Activated CD4-positive, alpha-beta T cell treated with anti-CD3 and anti-CD28 coated beads, Interleukin-2, amount 50 U/mL, for 48 hours (primary cell): ENCODE data around the gene PIM1.

Source experiments
- DNase-seq, 2 experiments: peaks; one replicate each; pipeline ENCODE4 v3.0.0-alpha.2; 2020

The PIM1 gene

GRCh38 chr6:37138856-37139229 is 31.1 kb upstream of the PIM1 start:
- no peak for DNase-seq

DNA sequence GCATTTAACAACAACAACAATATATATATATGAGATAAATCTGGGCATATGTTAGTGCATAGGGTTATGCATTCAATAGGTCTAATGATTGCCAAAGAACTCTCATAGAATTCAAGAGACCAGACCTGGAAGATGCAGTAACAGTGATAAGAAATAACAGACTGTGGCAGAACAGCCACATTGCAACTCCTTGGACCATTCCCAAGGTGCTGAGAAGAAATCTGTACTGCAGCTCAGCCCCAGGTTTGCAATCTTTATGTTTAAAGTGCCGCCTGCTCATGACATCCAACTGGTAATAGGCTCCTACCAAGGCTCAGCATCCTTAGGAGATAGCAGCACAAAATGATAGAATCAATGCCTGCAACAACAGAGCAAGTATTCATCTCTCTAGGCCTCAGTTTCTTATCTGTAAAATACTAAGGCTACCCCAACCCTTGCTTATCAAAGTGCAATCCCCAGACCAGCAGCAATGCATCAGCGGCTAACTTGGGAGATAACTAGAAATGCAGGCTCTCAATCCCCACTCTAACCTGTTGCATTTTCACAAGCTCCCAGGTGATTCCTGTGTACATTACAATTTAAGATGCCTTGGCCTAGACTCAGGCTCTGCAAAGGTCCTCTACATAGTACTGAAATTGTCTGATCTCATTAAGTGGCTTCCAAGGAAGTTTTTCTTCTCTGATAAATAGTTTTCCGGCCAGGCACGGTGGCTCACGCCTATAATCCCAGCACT is 30.6 kb upstream of the PIM1 start:
- DNase-seq: no peak

- DNase-seq: no peak
Measured at GRCh38 chr6:37140145-37140544, 29.8 kb upstream of the PIM1 start.

DNA sequence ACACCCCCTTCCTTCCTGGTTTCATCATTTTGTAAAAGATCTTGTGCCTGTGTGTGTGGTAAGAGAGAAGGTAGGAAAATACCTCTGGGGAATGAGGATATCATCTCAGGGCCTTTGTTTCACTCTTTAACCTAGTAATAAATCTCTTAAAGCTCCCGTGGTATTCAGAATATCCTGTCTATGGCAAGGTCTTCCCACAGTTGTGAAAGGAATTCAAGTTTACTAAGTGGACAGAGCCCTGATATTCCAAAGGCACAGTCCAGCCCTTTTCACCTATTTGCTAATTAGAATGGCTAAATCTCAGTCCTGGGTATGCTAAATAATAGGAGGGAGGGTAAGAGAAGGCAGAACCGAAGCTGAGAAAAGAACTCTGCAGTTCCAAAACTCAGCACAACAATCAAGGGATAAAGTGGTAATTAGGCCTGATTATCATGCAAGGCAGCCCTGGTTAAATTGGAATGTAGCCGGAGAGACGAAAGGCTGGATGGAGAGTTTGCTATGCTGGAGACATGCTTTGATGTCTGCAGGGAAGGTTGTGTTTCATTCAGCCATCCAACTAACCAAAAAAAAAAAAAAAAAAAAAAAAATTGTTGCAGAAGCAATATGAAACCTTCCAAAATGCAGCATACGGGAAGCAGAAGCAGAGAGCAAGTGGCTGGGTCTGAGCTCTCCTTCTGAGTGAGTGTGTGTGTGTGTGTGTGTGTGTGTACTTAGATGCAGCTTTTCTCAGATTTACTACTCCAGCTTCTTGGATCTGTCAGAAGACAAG is 28.5 kb upstream of the PIM1 start:
- peak in 1 of 2 experiments; percentile 23 for DNase-seq

DNA sequence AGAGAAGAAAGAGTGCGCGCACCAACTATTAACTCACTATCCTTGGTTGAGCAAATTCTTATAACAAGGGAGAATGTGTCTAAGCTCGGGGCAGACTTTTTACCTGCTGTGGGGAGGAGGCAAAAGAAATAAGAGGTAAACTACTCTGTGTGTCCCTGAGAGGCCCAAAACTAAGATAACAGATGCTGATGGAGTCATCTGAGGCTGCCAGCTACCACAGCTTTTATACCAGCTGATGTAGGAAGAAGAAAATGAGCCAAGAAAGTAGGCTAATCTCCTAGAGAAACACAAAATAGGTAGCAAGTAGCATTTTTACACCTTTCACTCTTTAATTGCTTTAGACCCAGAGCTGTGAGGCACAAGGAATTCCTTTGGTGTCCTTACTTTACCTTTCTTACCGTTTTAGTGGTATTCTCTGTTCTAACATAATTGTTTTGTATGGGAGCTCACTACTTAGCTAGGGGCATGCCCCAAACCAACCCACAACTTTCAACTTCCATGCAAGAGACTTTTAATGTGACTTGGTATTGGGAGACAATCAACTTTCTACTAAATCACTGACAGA is 27.8 kb upstream of the PIM1 start:
- no peak for DNase-seq

- no peak for DNase-seq
Measured at GRCh38 chr6:37143585-37143984, 26.4 kb upstream of the PIM1 start.

DNA sequence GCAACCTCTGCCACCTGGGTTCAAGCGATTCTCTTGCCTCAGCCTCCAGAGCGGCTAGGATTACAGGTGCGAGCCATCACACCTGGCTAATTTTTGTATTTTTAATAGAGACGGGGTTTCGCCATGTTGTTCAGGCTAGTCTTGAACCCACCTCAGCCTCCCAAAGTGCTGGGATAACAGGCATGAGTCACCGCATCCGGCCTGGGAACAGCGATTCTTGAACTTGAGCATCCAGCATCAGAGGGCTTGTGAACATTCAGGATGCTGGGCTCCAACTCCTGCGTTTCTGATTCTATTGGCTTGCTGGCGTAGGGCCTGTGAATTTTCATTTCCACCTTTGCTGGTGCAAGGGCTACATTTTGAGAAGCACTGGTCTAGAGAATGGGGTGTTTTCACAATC is 24.5 kb upstream of the PIM1 start:
- no peak for DNase-seq

DNA sequence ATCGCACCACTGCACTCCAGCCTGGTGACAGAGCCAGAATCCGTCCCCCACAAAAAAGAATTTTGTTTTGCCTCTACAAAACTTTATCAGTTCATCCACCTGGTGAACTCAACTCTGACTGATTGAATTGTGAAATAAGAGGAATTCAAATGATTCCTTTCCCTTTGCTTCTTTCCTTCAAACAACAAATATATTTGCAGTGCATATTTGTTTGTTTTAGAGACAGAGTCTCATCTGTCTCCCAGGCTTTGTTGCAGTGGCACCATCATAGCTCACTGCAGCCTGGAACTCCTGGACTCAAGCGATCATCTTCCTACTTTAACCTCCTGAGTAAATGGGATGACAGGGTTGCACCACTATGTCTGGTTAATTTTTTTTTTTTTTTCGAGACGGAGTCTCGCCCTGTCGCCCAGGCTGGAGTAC is 23.2 kb upstream of the PIM1 start:
- DNase-seq: no peak

DNA sequence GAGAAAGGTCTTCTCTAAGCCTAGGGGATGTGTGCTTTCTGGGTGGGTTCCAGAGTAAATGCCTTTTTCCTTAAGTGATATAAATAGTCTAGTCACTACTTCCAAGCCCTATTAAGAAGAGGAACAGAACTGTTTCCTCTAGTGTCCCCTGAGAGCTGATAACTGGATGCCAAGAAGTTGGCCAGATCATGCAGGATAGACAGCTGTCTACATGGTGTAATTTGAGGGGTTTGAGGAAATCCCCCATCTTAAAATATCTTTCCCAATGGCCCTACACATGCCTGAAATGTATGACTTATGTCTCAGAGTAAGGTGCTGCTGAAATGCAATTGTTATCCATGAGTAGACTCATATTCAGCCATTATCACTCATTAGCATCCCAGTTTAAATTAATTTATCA is 20.2 kb upstream of the PIM1 start:
- DNase-seq: no peak

GRCh38 chr6:37150314-37150713 is 19.6 kb upstream of the PIM1 start:
- no peak for DNase-seq

GRCh38 chr6:37155394-37156312 is 14.3 kb upstream of the PIM1 start:
- peak; percentile 73 to 83 for DNase-seq

- DNase-seq: no peak
Measured at GRCh38 chr6:37158508-37158907, 11.4 kb upstream of the PIM1 start.

- no peak for DNase-seq
Measured at GRCh38 chr6:37160922-37161778, 8.8 kb upstream of the PIM1 start.

- DNase-seq: no peak
Measured at GRCh38 chr6:37162740-37163139, 7.2 kb upstream of the PIM1 start.

GRCh38 chr6:37168163-37168758 is 1.7 kb upstream of the PIM1 start:
- DNase-seq: no peak

GRCh38 chr6:37168811-37169495 is 999 bp upstream of the PIM1 start:
- peak; percentile 40 to 47 for DNase-seq

DNA sequence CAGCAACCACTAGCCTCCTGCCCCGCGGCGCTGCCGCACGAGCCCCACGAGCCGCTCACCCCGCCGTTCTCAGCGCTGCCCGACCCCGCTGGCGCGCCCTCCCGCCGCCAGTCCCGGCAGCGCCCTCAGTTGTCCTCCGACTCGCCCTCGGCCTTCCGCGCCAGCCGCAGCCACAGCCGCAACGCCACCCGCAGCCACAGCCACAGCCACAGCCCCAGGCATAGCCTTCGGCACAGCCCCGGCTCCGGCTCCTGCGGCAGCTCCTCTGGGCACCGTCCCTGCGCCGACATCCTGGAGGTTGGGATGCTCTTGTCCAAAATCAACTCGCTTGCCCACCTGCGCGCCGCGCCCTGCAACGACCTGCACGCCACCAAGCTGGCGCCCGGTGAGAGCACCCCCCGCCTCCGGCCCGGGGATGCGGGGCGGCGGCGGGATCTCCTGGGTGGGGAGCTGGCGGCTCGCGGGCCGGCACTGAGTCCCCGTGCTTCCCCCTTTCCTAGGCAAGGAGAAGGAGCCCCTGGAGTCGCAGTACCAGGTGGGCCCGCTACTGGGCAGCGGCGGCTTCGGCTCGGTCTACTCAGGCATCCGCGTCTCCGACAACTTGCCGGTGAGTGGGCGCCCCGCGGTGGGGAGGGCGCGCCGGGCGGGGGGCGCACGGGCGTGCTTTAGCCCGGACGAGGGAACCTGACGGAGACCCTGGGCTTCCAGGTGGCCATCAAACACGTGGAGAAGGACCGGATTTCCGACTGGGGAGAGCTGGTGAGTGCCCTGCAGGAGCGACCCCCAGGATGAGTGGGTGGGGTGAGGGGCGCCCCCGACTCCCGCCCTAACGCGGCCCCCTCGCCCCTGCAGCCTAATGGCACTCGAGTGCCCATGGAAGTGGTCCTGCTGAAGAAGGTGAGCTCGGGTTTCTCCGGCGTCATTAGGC is 585 bp downstream of the PIM1 start:
- DNase-seq: peak; percentile 45 to 63

DNA sequence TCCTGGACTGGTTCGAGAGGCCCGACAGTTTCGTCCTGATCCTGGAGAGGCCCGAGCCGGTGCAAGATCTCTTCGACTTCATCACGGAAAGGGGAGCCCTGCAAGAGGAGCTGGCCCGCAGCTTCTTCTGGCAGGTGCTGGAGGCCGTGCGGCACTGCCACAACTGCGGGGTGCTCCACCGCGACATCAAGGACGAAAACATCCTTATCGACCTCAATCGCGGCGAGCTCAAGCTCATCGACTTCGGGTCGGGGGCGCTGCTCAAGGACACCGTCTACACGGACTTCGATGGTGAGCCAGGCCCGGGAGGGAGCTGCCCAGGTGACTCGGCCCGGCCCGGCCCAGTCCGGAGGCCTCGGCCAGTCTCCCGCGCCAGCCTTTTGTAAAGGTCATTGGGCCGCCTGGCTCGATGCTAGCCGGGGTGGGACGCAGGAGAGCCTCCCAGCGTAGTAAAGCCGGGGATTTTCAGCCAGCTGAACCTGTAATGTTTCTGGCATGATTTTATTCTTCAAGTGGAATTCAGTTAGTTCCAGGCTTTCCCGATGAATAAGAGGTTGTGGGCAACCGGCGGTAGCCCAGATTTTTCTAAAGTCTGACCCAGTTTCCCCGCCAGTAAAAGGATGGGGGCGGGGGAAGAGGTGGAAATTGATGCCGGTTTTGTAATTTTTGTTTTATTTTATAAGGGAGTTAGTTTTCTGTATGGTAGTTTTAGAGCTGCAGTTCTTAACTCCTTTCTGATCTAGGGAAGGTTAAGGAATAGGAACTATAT is 1.4 kb downstream of the PIM1 start:
- DNase-seq: peak; percentile 41 to 51
